Keratinocyte (primary cell): ENCODE results near the gene DHH. TPM values are rescaled to one million over a fixed set of nuclear protein-coding genes. Genes with fewer than 3 reads are reported as not detected.

Experiments used
- DNase-seq: peaks from one replicate; pipeline ENCODE4 v3.0.0-alpha.2; 2011; ENCODE audit warnings: low read depth, missing footprints, low spot score
- FAIRE-seq: peaks from 2 replicates; lab custom pipeline; 2011; peaks lifted over from hg19 to GRCh38; lab: Jason Lieb, UNC
- H2AFZ ChIP-seq: 2 replicates; pipeline ENCODE4 v1.6.0; 2012; ENCODE audit warnings: low read length, control low read depth, inconsistent platforms; ENCODE audit not compliant: control insufficient read depth
- H3K27ac ChIP-seq: 2 replicates; pipeline ENCODE4 v1.5.1; 2011; ENCODE audit warnings: low read length; ENCODE audit not compliant: control insufficient read depth, insufficient read depth
- H3K27me3 ChIP-seq: 3 replicates; pipeline ENCODE4 v1.6.0; 2011; ENCODE audit warnings: low read length; ENCODE audit not compliant: control insufficient read depth, insufficient read depth; ENCODE audit errors: extremely low read depth
- H3K36me3 ChIP-seq, 2 experiments: 2 replicates in 1 of 2; 3 replicates in 1 of 2; pipeline ENCODE4 v1.5.1; 2011; ENCODE audit warnings: low read length in 2 of 2, mild to moderate bottlenecking in 1 of 2; ENCODE audit not compliant: control insufficient read depth in 2 of 2, insufficient read depth in 2 of 2; ENCODE audit errors: extremely low read depth in 1 of 2
- H3K4me1 ChIP-seq: 3 replicates; pipeline ENCODE4 v1.5.1; 2011; ENCODE audit warnings: low read length; ENCODE audit not compliant: control insufficient read depth, insufficient read depth; ENCODE audit errors: extremely low read depth
- H3K4me2 ChIP-seq: 3 replicates; pipeline ENCODE4 v1.6.0; 2011; ENCODE audit warnings: low read depth, low read length; ENCODE audit not compliant: control insufficient read depth, insufficient read depth; ENCODE audit errors: extremely low read depth
- H3K4me3 ChIP-seq, 3 experiments: fragments of 200-600 bp in 1 of 3; sonication (generic) in 1 of 3; 2 replicates in 2 of 3; 3 replicates in 1 of 3; pipeline ENCODE4 v1.5.1; 2011 to 2016; ENCODE audit warnings: low read length in 3 of 3, mild to moderate bottlenecking in 3 of 3, control low read depth in 2 of 3, inconsistent platforms in 1 of 3, low read depth in 1 of 3, mixed read lengths in 1 of 3, mixed run types in 1 of 3, moderate library complexity in 1 of 3; ENCODE audit not compliant: control insufficient read depth in 2 of 3, insufficient read depth in 2 of 3; ENCODE audit errors: extremely low read depth in 1 of 3
- H3K79me2 ChIP-seq: 2 replicates; pipeline ENCODE4 v1.6.0; 2012; ENCODE audit warnings: low read length; ENCODE audit not compliant: control insufficient read depth, insufficient read depth
- H3K9ac ChIP-seq: 3 replicates; pipeline ENCODE4 v1.6.0; 2011; ENCODE audit warnings: low read length; ENCODE audit not compliant: control insufficient read depth, insufficient read depth; ENCODE audit errors: extremely low read depth
- H3K9me1 ChIP-seq: 3 replicates; pipeline ENCODE4 v1.6.0; 2011; ENCODE audit warnings: low read length; ENCODE audit not compliant: control insufficient read depth, insufficient read depth; ENCODE audit errors: extremely low read depth
- H3K9me3 ChIP-seq: 2 replicates; pipeline ENCODE4 v1.5.1; 2012; ENCODE audit warnings: low read depth, low read length; ENCODE audit not compliant: control insufficient read depth
- H4K20me1 ChIP-seq: 3 replicates; pipeline ENCODE4 v1.6.0; 2011; ENCODE audit warnings: low read length; ENCODE audit not compliant: control insufficient read depth, insufficient read depth; ENCODE audit errors: extremely low read depth
- EZH2 ChIP-seq: IDR thresholded peaks from one replicate; pipeline ENCODE4 v1.6.1; 2012; ENCODE audit warnings: inconsistent platforms, mild to moderate bottlenecking, low read length, moderate library complexity
- dilution Hi-C: fragments of 300-500 bp; cut with MboI; formaldehyde crosslinking; loops from one replicate; pipeline ENCODE4 v1.7.0; 2020; ENCODE audit warnings: low sequenced_read_pairs; ENCODE audit not compliant: extremely low pct_ligation_motif_present
- polyA plus RNA-seq, 5 experiments: library from polyadenylated mRNA; depleted of rRNA in 3 of 5; stranded (reverse) in 3 of 5; stranded (forward) in 1 of 5; unstranded in 1 of 5; fragments of >200 nt; gene quantifications; 1 replicate in 1 of 5; 2 replicates in 3 of 5; 3 replicates in 1 of 5; pipeline versions ENCODE4 v1.2.1 to v1.2.3, GENCODE V29; 2011 to 2012; ENCODE audit warnings: missing spikeins in 2 of 5, low read depth in 1 of 5, low replicate concordance in 1 of 5
- TF ChIP-seq, protein P1 (sequence below), 3 experiments: IDR thresholded peaks in 1 of 3; conservative IDR thresholded peaks in 1 of 3; optimal IDR thresholded peaks in 1 of 3; 2 replicates in 2 of 3; 3 replicates in 1 of 3; pipeline versions ENCODE3 to v1.5.1; 2011; ENCODE audit warnings: low read length in 3 of 3, mild to moderate bottlenecking in 3 of 3, moderate library complexity in 2 of 3, control low read depth in 1 of 3, inconsistent platforms in 1 of 3; ENCODE audit not compliant: insufficient read depth in 2 of 3; ENCODE audit errors: extremely low read depth in 1 of 3

Gene DHH
- polyA plus RNA-seq, 1 donor (not counting 4 experiments of a cell fraction or from before 2014, with no cell fraction given): not detected

DNA sequence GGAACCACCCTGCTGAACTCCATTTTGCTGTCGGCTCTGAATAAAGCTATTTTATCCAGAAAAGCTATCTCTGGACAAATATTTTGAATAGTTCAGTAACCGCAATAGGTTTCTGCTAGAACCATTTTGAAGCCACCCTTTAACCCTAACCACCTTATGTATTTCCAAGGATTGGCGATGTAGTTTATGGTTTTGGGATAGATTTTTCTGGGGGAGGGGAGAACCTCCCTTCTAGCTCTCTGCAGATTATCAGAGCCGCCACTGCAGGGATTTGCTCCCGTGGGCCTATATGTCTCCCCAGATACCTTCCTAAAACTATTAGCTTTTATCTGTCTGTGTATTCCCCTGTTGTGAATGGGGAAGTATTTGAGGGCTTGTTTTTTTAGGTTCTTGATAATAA, 38.4 kb upstream of the DHH start:
- peak overlapping the region in 2 of 3 experiments; percentile 52 to 99 for H3K4me3 ChIP-seq

DNA sequence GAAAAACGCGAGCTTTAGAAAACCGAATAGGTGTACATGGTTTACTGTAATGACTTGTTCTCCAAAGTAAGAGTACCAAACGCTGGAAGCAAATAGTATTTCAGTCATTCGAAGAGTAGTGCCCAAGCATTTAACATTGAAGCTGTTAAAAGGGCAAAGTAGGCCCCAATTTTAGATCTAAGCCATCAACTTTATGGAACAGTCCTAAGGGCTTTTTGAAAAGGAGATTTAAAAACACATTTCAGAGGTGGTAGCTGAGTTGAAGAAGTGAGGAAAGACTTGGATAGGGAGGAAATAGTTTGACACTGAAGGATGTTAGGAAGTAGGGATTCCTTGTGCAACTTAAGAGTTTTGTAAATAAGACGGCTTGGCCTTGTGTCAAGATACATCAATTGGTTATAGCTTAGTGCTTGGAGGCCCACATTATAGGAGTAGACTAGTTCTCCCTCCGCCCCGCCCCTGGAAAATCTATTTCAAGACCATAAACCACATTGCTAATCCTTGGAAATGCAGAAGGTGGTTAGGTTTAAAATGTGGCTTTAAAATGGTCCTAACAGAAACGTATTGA, 37.4 kb upstream of the DHH start:
- dilution Hi-C loops: no loop called here
- peak overlapping the region; percentile 100 for H3K9ac ChIP-seq
- DNase-seq (no peak), FAIRE-seq (no peak)
- H3K4me2 ChIP-seq: peak overlapping the region; percentile 87
- H3K27me3 ChIP-seq: no peaks in the 10 kb centered on the region
- peak overlapping the region; percentile 35 to 99 (median 84) for H3K4me3 ChIP-seq
- TF ChIP-seq EZH2: no peak
- TF ChIP-seq, protein P1, sequence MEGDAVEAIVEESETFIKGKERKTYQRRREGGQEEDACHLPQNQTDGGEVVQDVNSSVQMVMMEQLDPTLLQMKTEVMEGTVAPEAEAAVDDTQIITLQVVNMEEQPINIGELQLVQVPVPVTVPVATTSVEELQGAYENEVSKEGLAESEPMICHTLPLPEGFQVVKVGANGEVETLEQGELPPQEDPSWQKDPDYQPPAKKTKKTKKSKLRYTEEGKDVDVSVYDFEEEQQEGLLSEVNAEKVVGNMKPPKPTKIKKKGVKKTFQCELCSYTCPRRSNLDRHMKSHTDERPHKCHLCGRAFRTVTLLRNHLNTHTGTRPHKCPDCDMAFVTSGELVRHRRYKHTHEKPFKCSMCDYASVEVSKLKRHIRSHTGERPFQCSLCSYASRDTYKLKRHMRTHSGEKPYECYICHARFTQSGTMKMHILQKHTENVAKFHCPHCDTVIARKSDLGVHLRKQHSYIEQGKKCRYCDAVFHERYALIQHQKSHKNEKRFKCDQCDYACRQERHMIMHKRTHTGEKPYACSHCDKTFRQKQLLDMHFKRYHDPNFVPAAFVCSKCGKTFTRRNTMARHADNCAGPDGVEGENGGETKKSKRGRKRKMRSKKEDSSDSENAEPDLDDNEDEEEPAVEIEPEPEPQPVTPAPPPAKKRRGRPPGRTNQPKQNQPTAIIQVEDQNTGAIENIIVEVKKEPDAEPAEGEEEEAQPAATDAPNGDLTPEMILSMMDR (optimal IDR thresholded peaks at IDR 0.05 in 1 of 3, IDR thresholded peaks at IDR 0.05 in 1 of 3, conservative IDR thresholded peaks at IDR 0.05 in 1 of 3; ENCODE audit: extremely low read depth in 1 of 3, insufficient read depth in 2 of 3, low read length in 3 of 3): no peak
- H4K20me1 ChIP-seq: peaks cover 8% of the 10 kb centered on the region
- H3K4me1 ChIP-seq: peaks cover 22% of the 10 kb centered on the region
- peak overlapping the region; percentile 91 for H2AFZ ChIP-seq
- H3K36me3 ChIP-seq: peaks cover 8 to 21% of the 10 kb centered on the region in 2 experiments
- H3K27ac ChIP-seq: peak overlapping the region; percentile 80
- H3K79me2 ChIP-seq: peaks cover 22% of the 10 kb centered on the region
- no peaks in the 10 kb centered on the region for H3K9me1 ChIP-seq
- no peaks in the 10 kb centered on the region for H3K9me3 ChIP-seq

More for the DNA sequence above, 38.4 kb upstream of the DHH start:
- dilution Hi-C loops: no loop called here
- H3K9me1 ChIP-seq: no peaks in the 10 kb centered on the region
- no peak for DNase-seq
- H3K4me1 ChIP-seq: peaks cover 22% of the 10 kb centered on the region
- H3K9ac ChIP-seq: peak overlapping the region; percentile 13
- peak overlapping the region; percentile 87 for H3K4me2 ChIP-seq
- peaks cover 22% of the 10 kb centered on the region for H3K79me2 ChIP-seq
- H3K9me3 ChIP-seq: no peaks in the 10 kb centered on the region
- no peak for TF ChIP-seq EZH2
- TF ChIP-seq, protein P1 (optimal IDR thresholded peaks at IDR 0.05 in 1 of 3, IDR thresholded peaks at IDR 0.05 in 1 of 3, conservative IDR thresholded peaks at IDR 0.05 in 1 of 3; ENCODE audit: extremely low read depth in 1 of 3, insufficient read depth in 2 of 3, low read length in 3 of 3): no peak
- H3K27ac ChIP-seq: peak overlapping the region; percentile 10
- FAIRE-seq: no peak
- H3K27me3 ChIP-seq: no peaks in the 10 kb centered on the region
- H2AFZ ChIP-seq: peak overlapping the region; percentile 91
- H4K20me1 ChIP-seq: peaks cover 5% of the 10 kb centered on the region
- peaks cover 2 to 14% of the 10 kb centered on the region in 2 experiments for H3K36me3 ChIP-seq
